HepG2 (cell line): ENCODE measurements around the gene RAB9A. TPM values are rescaled to one million over a fixed set of nuclear protein-coding genes. Genes with fewer than 3 reads are reported as not detected.

ENCODE experiments used
- DNMT3B ChIP-seq: conservative IDR thresholded peaks from 2 replicates; pipeline ENCODE4 v1.6.1; 2016; ENCODE audit warnings: missing biosample characterization, control low read depth
- ESRRA ChIP-seq: sonication (generic); formaldehyde crosslinking; IDR thresholded peaks from 2 replicates; pipeline ENCODE4 v1.5.1; 2020; ENCODE audit warnings: mild to moderate bottlenecking, low read depth, missing genetic modification reagents
- GABPA ChIP-seq, 2 experiments: IDR thresholded peaks; 2 replicates each; pipeline ENCODE4 v1.6.1; 2011 to 2016; ENCODE audit warnings: low read depth in 2 of 2, low read length in 1 of 2, missing biosample characterization in 1 of 2, missing genetic modification characterization in 1 of 2
- GMEB2 ChIP-seq: IDR thresholded peaks from 2 replicates; pipeline ENCODE4 v1.6.1; 2016; ENCODE audit warnings: missing biosample characterization, missing genetic modification reagents, low read depth
- JARID2 ChIP-seq: sonication (generic); formaldehyde crosslinking; IDR thresholded peaks from 2 replicates; pipeline ENCODE4 v1.8.1; 2023; ENCODE audit warnings: missing genetic modification reagents, inconsistent platforms; ENCODE audit not compliant: insufficient replicate concordance
- PHF21A ChIP-seq: sonication (generic); formaldehyde crosslinking; IDR thresholded peaks from 2 replicates; pipeline ENCODE4 v1.5.0; 2020; ENCODE audit warnings: mild to moderate bottlenecking, missing genetic modification reagents
- PITX1 ChIP-seq: sonication (generic); formaldehyde crosslinking; IDR thresholded peaks from 2 replicates; pipeline ENCODE4 v1.5.1; 2020; ENCODE audit warnings: mild to moderate bottlenecking, missing genetic modification reagents
- SAP130 ChIP-seq: IDR thresholded peaks from 2 replicates; pipeline ENCODE4 v1.6.1; 2016; ENCODE audit warnings: low read depth
- U2AF2 ChIP-seq: fragments of 200-400 bp; formaldehyde crosslinking; IDR thresholded peaks from 2 replicates; pipeline ENCODE4 v1.6.1; 2017; ENCODE audit warnings: low read depth, mild to moderate bottlenecking, low read length
- ZBTB49 ChIP-seq: sonication (generic); formaldehyde crosslinking; IDR thresholded peaks from 2 replicates; pipeline ENCODE4 v1.4.0; 2020; ENCODE audit warnings: missing genetic modification reagents, borderline replicate concordance
- ZFYVE20 ChIP-seq: sonication (generic); formaldehyde crosslinking; IDR thresholded peaks from 2 replicates; pipeline ENCODE4 v1.8.0; 2023; ENCODE audit warnings: low read depth, mild to moderate bottlenecking, moderate library complexity, missing genetic modification reagents, borderline replicate concordance
- ZNF629 ChIP-seq: sonication (generic); formaldehyde crosslinking; conservative IDR thresholded peaks from 2 replicates; pipeline ENCODE4 v1.5.0; 2020; ENCODE audit warnings: missing genetic modification reagents
- polyA plus RNA-seq, 8 experiments: library from polyadenylated mRNA; depleted of rRNA in 3 of 8; stranded (reverse) in 7 of 8; unstranded in 1 of 8; fragments of >200 nt; fragmentation: Illumina TruSeq in 4 of 8; extraction: Trizol in 4 of 8; gene quantifications; 2 replicates each; pipeline versions ENCODE4 v1.2.1 to v1.2.3, GENCODE V29; 2011 to 2016; ENCODE audit warnings: low read depth in 4 of 8, missing spikeins in 1 of 8, mixed read lengths in 1 of 8; ENCODE audit not compliant: insufficient read depth in 1 of 8
- total RNA-seq, 5 experiments: library from RNA; depleted of rRNA; stranded (reverse); fragments of >200 nt; fragmentation: Illumina TruSeq; extraction: Trizol; gene quantifications; 2 replicates each; pipeline ENCODE4 v1.2.3, GENCODE V29; 2016; ENCODE audit warnings: low read depth in 1 of 5

Gene RAB9A
- total and polyA plus RNA-seq, 2 of the 13 experiments (the other 11 are each of a cell fraction or from before 2014, with no cell fraction given): 10.5 to 23.1 TPM

GRCh38 chrX:13695601-13696115, 6.7 kb downstream of the RAB9A start (continued):
- no peak for TF ChIP-seq JARID2
- no peak for TF ChIP-seq SAP130
- TF ChIP-seq PHF21A (CRISPR knock-in tag): no peak
- no peak for TF ChIP-seq ZBTB49 (CRISPR knock-in tag)
- no peak for TF ChIP-seq PITX1 (CRISPR knock-in tag)
- TF ChIP-seq GABPA (IDR thresholded peaks at IDR 0.05; ENCODE audit: low read depth, low read length): no peak
- no peak for TF ChIP-seq GABPA (CRISPR knock-in tag; IDR thresholded peaks at IDR 0.05; ENCODE audit: low read depth)
- no peak for TF ChIP-seq U2AF2
- no peak for TF ChIP-seq ZNF629 (CRISPR knock-in tag)
- TF ChIP-seq ESRRA: no peak
- no peak for TF ChIP-seq DNMT3B (CRISPR knock-in tag)
- TF ChIP-seq GMEB2: no peak
- TF ChIP-seq ZFYVE20 (CRISPR knock-in tag): no peak
